AG10803 (cell line): Measurements from ENCODE around the gene ZC2HC1B.
A peak's percentile ranks its signal among the peaks of the same experiment; 100 is the strongest.
"Not testable (repeated sequence)": the region's sequence is repeated elsewhere in the genome, so short reads cannot be mapped to it uniquely, and the experiment has no call there.

ENCODE experiments used
- DNase-seq: peaks from one replicate; pipeline ENCODE4 v3.0.0; 2010; ENCODE audit warnings: low read depth
- H3K4me3 ChIP-seq: 2 replicates; pipeline ENCODE4 v1.5.1; 2011; ENCODE audit warnings: mild to moderate bottlenecking, low read length, control low read depth
- CTCF ChIP-seq: conservative IDR thresholded peaks from 2 replicates; pipeline ENCODE4 v1.5.1; 2011; ENCODE audit warnings: mild to moderate bottlenecking, low read length, control low read depth, inconsistent platforms

The ZC2HC1B gene

DNA sequence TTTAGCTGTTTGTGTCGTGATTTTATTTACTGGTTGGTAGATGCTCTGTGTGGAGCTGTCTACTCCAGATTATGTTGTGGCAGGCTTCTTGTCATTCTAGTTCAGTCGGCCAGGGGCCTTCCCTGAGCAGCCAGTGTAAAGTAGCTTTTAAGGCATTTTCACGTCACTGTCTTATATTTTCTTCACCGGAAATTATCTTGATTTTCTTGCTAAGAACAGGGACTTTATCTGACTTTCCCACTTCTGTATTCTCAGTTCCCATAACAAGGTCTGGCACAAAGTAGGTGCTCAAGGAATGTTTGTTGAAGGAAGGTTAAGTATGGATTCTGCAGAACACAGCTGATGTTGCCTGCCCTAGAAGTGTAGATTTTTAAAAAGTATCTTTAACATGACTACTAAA is 20.3 kb upstream of the ZC2HC1B start:
- no peak for TF ChIP-seq CTCF
- DNase-seq = peak; percentile 24
- H3K4me3 ChIP-seq = peak overlapping the region; percentile 91

DNA sequence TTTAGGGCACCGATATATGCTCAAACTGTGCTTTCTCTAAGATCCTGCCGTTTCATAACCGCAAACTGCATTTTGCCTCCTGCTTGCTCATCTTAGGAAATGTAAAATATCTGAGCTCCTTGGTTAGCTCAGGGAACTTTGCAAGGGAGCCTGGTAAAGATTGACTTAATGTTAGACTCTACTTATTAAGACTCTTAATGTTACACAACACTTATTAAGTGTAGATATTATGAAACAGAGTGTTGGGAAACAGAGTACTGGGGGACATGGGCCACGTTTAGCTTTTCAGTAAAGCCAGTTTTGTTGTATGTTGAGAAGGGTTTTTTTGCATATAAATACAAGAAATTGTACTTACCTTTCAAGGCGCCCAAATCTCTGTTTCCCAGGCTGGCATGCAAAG is 19.2 kb upstream of the ZC2HC1B start:
- H3K4me3 ChIP-seq = no peak overlapping the region
- no peak for DNase-seq
- no peak for TF ChIP-seq CTCF

DNA sequence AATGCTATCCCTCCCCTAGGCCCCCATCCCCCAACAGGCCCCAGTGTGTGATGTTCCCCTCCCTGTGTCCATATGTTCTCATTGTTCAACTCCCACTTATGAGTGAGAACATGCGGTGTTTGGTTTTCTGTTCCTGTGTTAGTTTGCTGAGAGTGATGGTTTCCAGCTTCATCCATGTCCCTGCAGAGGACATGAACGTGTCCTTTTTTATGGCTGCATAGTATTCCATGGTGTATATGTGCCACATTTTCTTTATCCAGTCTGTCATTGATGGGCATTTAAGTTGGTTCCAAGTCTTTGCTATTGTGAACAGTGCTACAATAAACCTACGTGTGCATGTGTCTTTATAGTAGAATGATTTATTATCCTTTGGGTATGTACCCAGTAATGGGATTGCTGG is 12.6 kb upstream of the ZC2HC1B start:
- not testable (repeated sequence) for H3K4me3 ChIP-seq, DNase-seq

DNA sequence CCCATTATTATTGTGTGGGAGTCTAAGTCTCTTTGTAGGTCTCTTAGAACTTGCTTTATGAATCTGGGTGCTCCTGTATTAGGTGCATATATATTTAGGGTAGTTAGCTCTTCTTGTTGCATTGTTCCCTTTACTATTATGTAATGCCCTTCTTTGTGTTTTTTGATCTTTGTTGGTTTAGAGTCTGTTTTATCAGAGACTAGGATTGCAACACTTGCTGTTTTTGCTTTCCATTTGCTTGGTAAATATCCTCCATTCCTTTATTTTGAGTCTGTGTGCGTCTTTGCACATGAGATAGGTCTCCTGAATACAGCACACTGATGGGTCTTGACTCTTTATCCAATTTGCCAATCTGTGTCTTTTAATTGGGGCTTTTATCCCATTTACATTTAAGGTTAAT is 9.2 kb upstream of the ZC2HC1B start:
- H3K4me3 ChIP-seq, DNase-seq: not testable (repeated sequence)

GRCh38 chr6:143856762-143857161 is 7.5 kb upstream of the ZC2HC1B start:
- not testable (repeated sequence) for DNase-seq, H3K4me3 ChIP-seq

DNA sequence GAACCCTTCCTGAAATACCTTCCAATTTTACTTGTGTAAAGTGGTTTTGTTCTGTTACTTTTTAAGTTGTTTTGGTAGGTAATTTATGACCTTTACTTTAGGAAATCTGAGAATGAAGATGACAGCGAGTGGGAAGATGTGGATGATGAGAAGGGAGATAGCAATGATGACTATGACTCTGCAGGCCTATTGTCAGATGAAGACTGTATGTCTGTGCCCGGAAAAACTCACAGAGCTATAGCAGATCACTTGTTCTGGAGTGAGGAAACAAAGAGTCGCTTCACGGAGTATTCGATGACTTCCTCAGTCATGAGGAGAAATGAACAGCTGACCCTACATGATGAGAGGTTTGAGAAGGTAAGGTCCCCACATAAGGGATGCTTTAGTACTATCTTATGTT is 6.6 kb upstream of the ZC2HC1B start:
- TF ChIP-seq CTCF = no peak
- no peak for DNase-seq
- H3K4me3 ChIP-seq = no peak overlapping the region

DNA sequence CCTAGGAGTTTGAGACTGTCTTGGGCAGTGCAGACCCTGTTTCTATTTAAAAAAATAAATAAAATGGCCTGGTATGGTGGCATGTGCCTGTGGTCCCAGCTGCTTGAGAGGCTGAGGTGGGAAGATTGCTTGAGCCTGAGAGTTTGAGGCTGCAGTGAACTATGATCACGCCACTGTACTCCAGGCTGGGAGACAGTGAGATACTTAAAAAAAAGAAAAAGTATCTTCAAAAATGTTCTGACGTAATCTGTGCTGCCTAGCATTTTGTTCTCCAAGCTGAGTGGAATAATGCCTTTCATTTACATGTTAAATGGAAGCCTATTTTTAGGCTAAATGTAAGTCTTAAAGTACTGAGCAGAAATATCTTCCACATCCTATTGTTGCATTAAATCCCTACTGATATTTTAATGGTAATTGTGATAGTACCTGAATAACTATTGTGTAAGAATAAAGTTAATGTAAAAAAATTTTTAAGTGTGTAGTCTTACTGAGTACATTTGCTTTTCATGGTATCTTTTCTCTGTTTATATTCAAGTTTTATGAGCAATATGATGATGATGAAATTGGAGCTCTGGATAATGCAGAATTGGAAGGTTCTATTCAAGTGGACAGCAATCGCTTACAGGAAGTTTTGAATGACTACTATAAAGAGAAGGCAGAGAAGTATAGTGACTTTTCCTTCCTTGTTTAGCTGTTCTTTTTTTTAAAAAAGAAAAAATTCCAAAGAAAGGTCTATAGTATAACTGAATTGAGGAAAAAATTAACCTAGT is 4.2 kb upstream of the ZC2HC1B start:
- no peak overlapping the region for H3K4me3 ChIP-seq
- TF ChIP-seq CTCF = no peak
- no peak for DNase-seq

- TF ChIP-seq CTCF = no peak
- no peak for DNase-seq
- H3K4me3 ChIP-seq = no peak overlapping the region
These were observed 503 bp upstream of the ZC2HC1B start for GRCh38 chr6:143863771-143864170.

- no peak for TF ChIP-seq CTCF
- no peak overlapping the region for H3K4me3 ChIP-seq
- peak; percentile 52 for DNase-seq
These were observed 3.0 kb downstream of the ZC2HC1B start for GRCh38 chr6:143867236-143867635.

DNA sequence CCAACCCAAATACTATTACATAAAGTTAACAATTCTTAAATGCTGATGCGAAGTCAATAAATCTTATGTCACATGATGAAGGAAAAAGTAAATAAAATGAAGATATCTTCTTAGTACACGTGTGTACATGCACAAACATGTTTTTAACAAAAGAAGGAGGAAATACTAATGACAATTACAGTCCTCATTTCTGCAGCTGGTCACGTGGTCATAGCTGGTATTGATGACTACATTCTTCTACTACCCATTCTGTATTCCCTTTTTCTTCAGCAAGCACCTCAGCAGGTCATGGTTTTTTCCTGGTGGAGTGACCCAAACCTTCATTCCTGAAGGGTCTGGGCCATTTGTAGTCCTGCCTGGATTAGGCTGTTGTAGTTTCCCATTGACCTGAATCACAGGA is 4.5 kb downstream of the ZC2HC1B start:
- DNase-seq, H3K4me3 ChIP-seq: not testable (repeated sequence)

DNA sequence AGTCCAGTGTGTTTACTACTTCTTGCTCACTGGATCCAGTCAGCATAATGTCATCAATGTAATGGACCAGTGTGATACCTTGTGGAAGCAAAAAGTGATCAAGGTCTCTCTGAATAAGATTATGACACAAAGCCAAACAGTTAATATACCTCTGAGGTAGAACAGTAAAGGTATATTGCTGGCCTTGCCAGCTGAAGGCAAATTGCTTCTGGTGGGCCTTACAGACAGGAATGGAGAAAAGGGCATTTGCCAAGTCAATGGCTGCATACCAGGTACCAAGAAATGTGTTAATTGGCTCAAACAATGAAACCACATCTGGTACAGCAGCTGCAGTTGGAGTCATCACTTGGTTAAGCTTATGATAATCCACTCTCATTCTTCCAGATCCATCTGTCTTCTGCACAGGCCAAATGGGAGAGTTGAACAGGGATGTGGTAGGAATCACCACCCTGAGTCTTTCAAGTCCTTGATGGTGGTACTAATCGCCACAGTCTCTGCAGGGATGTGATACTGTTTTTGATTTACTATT is 7.0 kb downstream of the ZC2HC1B start:
- not testable (repeated sequence) for DNase-seq, H3K4me3 ChIP-seq
